Brain microvascular endothelial cell (primary cell): Measurements from ENCODE around the gene XXYLT1.

Experiments used
- DNase-seq: peaks from one replicate; pipeline ENCODE4 v3.0.0-alpha.2; 2020
- H3K27ac ChIP-seq: fragments of 250-450 bp; sonication (Bioruptor Pico); 2 replicates; pipeline ENCODE4 v1.5.1; 2020; ENCODE audit warnings: mild to moderate bottlenecking, moderate library complexity
- H3K27me3 ChIP-seq: fragments of 250-450 bp; sonication (Bioruptor Pico); replicated peaks from 2 replicates; pipeline ENCODE4 v1.5.1; 2020; ENCODE audit warnings: mild to moderate bottlenecking
- H3K36me3 ChIP-seq: fragments of 250-450 bp; sonication (Bioruptor Pico); replicated peaks from 2 replicates; pipeline ENCODE4 v1.5.1; 2020; ENCODE audit warnings: mild to moderate bottlenecking
- H3K4me3 ChIP-seq: 2 replicates; pipeline ENCODE4 v1.5.1; 2011; ENCODE audit warnings: low read depth, mild to moderate bottlenecking, control low read depth, low read length, moderate library complexity
- CTCF ChIP-seq: IDR thresholded peaks from 2 replicates; pipeline ENCODE4 v1.5.1; 2011; ENCODE audit warnings: low read depth, mild to moderate bottlenecking, moderate library complexity, low read length, control low read depth, inconsistent platforms; ENCODE audit errors: missing control alignments
- in situ Hi-C: cut with HindIII; loops from 2 replicates; pipeline ENCODE4 v1.10.0; 2017; ENCODE audit warnings: low sequenced_read_pairs, low pct_ligation_motif_present

XXYLT1 gene

GRCh38 chr3:195165265-195165609 lies 105.7 kb downstream of the XXYLT1 start:
- H3K4me3 ChIP-seq, result no peak overlapping the region
- no peak for DNase-seq
- in situ Hi-C loops, result no loop called here
- no peak overlapping the region for H3K27ac ChIP-seq
- TF ChIP-seq CTCF, result no peak
- no peaks in the 10 kb centered on the region for H3K36me3 ChIP-seq
- H3K27me3 ChIP-seq, result no peaks in the 10 kb centered on the region

GRCh38 chr3:195164573-195165264 lies 106.2 kb downstream of the XXYLT1 start:
- Histone ChIP-seq H3K27me3 (no peaks in the 10 kb centered on the region), H3K4me3 (no peak overlapping the region), H3K36me3 (no peaks in the 10 kb centered on the region), H3K27ac (no peak overlapping the region)
- in situ Hi-C loops, result no loop called here
- no peak for TF ChIP-seq CTCF
- no peak for DNase-seq

- Histone ChIP-seq H3K4me3 (no peak overlapping the region), H3K27me3 (no peaks in the 10 kb centered on the region), H3K27ac (no peak overlapping the region), H3K36me3 (no peaks in the 10 kb centered on the region)
- no peak for TF ChIP-seq CTCF
- no peak for DNase-seq
- in situ Hi-C loops, result no loop called here
These were observed 107.0 kb downstream of the XXYLT1 start for GRCh38 chr3:195163719-195164572.

GRCh38 chr3:195162816-195163215 lies 108.1 kb downstream of the XXYLT1 start:
- Histone ChIP-seq H3K27me3 (no peaks in the 10 kb centered on the region), H3K27ac (no peak overlapping the region), H3K36me3 (no peaks in the 10 kb centered on the region), H3K4me3 (no peak overlapping the region)
- TF ChIP-seq CTCF, result no peak
- DNase-seq, result no peak
- in situ Hi-C loops, result no loop called here

GRCh38 chr3:195162033-195162669 lies 108.8 kb downstream of the XXYLT1 start:
- no peak for DNase-seq
- Histone ChIP-seq H3K27ac (no peak overlapping the region), H3K27me3 (no peaks in the 10 kb centered on the region), H3K4me3 (no peak overlapping the region), H3K36me3 (no peaks in the 10 kb centered on the region)
- no peak for TF ChIP-seq CTCF
- in situ Hi-C loops, result no loop called here
